OCI-LY7 (cell line): ENCODE data around the gene TSHZ2. TPM values are rescaled to one million over a fixed set of nuclear protein-coding genes. Genes with fewer than 3 reads are reported as not detected.

Source experiments
- BruUV-seq: library from RNA; stranded (reverse); fragments of 400-500 nt; replicated peaks from 2 replicates; lab custom pipeline; 2021; lab: Mats Ljungman, UMichigan
- CTCF ChIA-PET: fragments of 300-600 bp; sonication (Branson Sonifier 250); formaldehyde crosslinking; loops from one replicate; lab custom pipeline; 2022; ENCODE audit warnings: antibody characterized with exemption; ENCODE audit not compliant: unreplicated experiment; lab: Charles Lee
- POLR2A ChIA-PET: fragments of 300-600 bp; sonication (Branson Sonifier 250); formaldehyde crosslinking; loops from one replicate; lab custom pipeline; 2022; ENCODE audit warnings: antibody characterized with exemption; lab: Charles Lee
- DNase-seq: peaks from one replicate; pipeline ENCODE4 v3.0.0-alpha.2; 2015; ENCODE audit warnings: low spot score
- H2AFZ ChIP-seq: fragments of 200-600 bp; sonication (generic), shearing (Covaris generic); 2 replicates; pipeline ENCODE4 v1.6.1; 2014; ENCODE audit warnings: mild to moderate bottlenecking, antibody characterized with exemption, low read length, moderate library complexity
- H3K27ac ChIP-seq: fragments of 200-600 bp; sonication (generic); 2 replicates; pipeline ENCODE4 v1.5.1; 2014; ENCODE audit warnings: mixed run types, low read depth, mild to moderate bottlenecking, moderate library complexity, low read length, inconsistent platforms; ENCODE audit not compliant: poor library complexity, severe bottlenecking
- H3K36me3 ChIP-seq: fragments of 200-600 bp; sonication (generic); 2 replicates; pipeline ENCODE4 v1.6.1; 2014; ENCODE audit warnings: mild to moderate bottlenecking, antibody characterized with exemption, low read length, moderate library complexity, mixed read lengths; ENCODE audit not compliant: insufficient read depth
- H3K4me1 ChIP-seq: fragments of 200-600 bp; sonication (generic); 2 replicates; pipeline ENCODE4 v1.5.1; 2014; ENCODE audit warnings: mild to moderate bottlenecking, low read length; ENCODE audit not compliant: insufficient read depth, poor library complexity, severe bottlenecking
- H3K4me2 ChIP-seq: fragments of 200-600 bp; sonication (generic); 2 replicates; pipeline ENCODE4 v1.6.1; 2014; ENCODE audit warnings: mild to moderate bottlenecking, low read length
- H3K4me3 ChIP-seq: fragments of 200-600 bp; sonication (generic); 2 replicates; pipeline ENCODE4 v1.5.1; 2014; ENCODE audit warnings: mild to moderate bottlenecking, low read depth, low read length; ENCODE audit not compliant: poor library complexity, severe bottlenecking
- H3K79me2 ChIP-seq: fragments of 200-600 bp; sonication (generic); 2 replicates; pipeline ENCODE4 v1.6.1; 2016; ENCODE audit warnings: low read depth, mild to moderate bottlenecking, low read length, moderate library complexity, mixed read lengths; ENCODE audit not compliant: insufficient read depth
- H3K9me2 ChIP-seq: fragments of 200-600 bp; sonication (generic); 2 replicates; pipeline ENCODE4 v1.6.1; 2016; ENCODE audit warnings: mild to moderate bottlenecking, low read length, mixed read lengths; ENCODE audit not compliant: insufficient read depth
- H3K9me3 ChIP-seq: fragments of 200-600 bp; sonication (generic); 2 replicates; pipeline ENCODE4 v1.6.1; 2014; ENCODE audit warnings: mild to moderate bottlenecking, mixed run types, low read length, mixed read lengths
- H4K20me1 ChIP-seq: fragments of 200-600 bp; sonication (generic); 2 replicates; pipeline ENCODE4 v1.6.1; 2014; ENCODE audit warnings: mild to moderate bottlenecking, antibody characterized with exemption, low read length, moderate library complexity, mixed read lengths; ENCODE audit not compliant: insufficient read depth
- CTCF ChIP-seq: fragments of 200-600 bp; sonication (generic); conservative IDR thresholded peaks from 2 replicates; pipeline ENCODE4 v1.5.1; 2014; ENCODE audit warnings: mild to moderate bottlenecking, antibody characterized with exemption, low read length, moderate library complexity, mixed read lengths
- EZH2phosphoT487 ChIP-seq: fragments of 200-600 bp; sonication (generic); IDR thresholded peaks from 2 replicates; pipeline ENCODE4 v1.6.1; 2018; ENCODE audit warnings: low read depth, borderline replicate concordance, mild to moderate bottlenecking, mixed run types, antibody characterized with exemption, low read length, moderate library complexity, mixed read lengths
- intact Hi-C: fragments of 100-400 bp; cut with micrococcal nuclease; formaldehyde crosslinking; loops from one replicate; pipeline ENCODE4 v1.10.0; 2022; ENCODE audit not compliant: unreplicated experiment
- total RNA-seq, 2 experiments: library from RNA; depleted of rRNA in 1 of 2; stranded (reverse); fragments of >200 nt in 1 of 2; shearing (Covaris generic) in 1 of 2; gene quantifications; 2 replicates each; pipeline ENCODE4 v1.2.3, GENCODE V29; 2014 to 2022

Gene TSHZ2
- total RNA-seq, 2 experiments from 2014 or later, result not detected

GRCh38 chr20:53020376-53020775, 48.2 kb downstream of the TSHZ2 start:
- no peak overlapping the region for H3K4me3 ChIP-seq
- no peaks in the 10 kb centered on the region for H4K20me1 ChIP-seq
- CTCF ChIA-PET, result no interaction called here
- peaks cover 32% of the 10 kb centered on the region for H3K4me1 ChIP-seq
- DNase-seq, result no peak
- H3K4me2 ChIP-seq, result no peak overlapping the region
- TF ChIP-seq CTCF (no peak), EZH2phosphoT487 (no peak)
- intact Hi-C loops, result loop anchor here (5.0 kb wide), 1 partner anchor 197 kb away; no protein-coding TSS in a partner anchor
- POLR2A ChIA-PET, result interaction anchor here (0.5 to 0.7 kb wide), 2 partner anchors 62 to 230 kb away, joined by 3 to 5 read pairs; no protein-coding TSS in a partner anchor
- H3K9me3 ChIP-seq, result peaks cover 26% of the 10 kb centered on the region
- no peaks in the 10 kb centered on the region for H3K9me2 ChIP-seq
- BruUV-seq, result no TSS peak
- peaks cover under 1% of the 10 kb centered on the region; the same call in 1 of the 2 replicates for H3K36me3 ChIP-seq
- no peaks in the 10 kb centered on the region for H3K79me2 ChIP-seq
- peak overlapping the region; percentile 65; the same call in 1 of the 2 replicates for H2AFZ ChIP-seq
- no peak overlapping the region for H3K27ac ChIP-seq

- H3K36me3 ChIP-seq, result no peaks in the 10 kb centered on the region; the same call in 1 of the 2 replicates
- H3K9me3 ChIP-seq, result peaks cover 24% of the 10 kb centered on the region
- intact Hi-C loops, result loop anchor here (5.0 kb wide), 1 partner anchor 196 kb away; no protein-coding TSS in a partner anchor
- BruUV-seq, result no TSS peak
- H3K4me3 ChIP-seq, result no peak overlapping the region
- no peak overlapping the region for H3K4me2 ChIP-seq
- H3K9me2 ChIP-seq, result no peaks in the 10 kb centered on the region
- TF ChIP-seq CTCF (peak; percentile 52), EZH2phosphoT487 (no peak)
- DNase-seq, result peak; percentile 37
- H4K20me1 ChIP-seq, result no peaks in the 10 kb centered on the region
- H3K79me2 ChIP-seq, result no peaks in the 10 kb centered on the region
- no peak overlapping the region for H3K27ac ChIP-seq
- H3K4me1 ChIP-seq, result peaks cover 32% of the 10 kb centered on the region
- ChIA-PET CTCF (no interaction called here), POLR2A (interaction anchor here (0.7 kb wide), 1 partner anchor 230 kb away, joined by 3 read pairs; no protein-coding TSS in a partner anchor)
- H2AFZ ChIP-seq, result peak overlapping the region; percentile 65; the same call in 1 of the 2 replicates
These were observed 48.7 kb downstream of the TSHZ2 start for GRCh38 chr20:53020834-53021233.

GRCh38 chr20:53021934-53022333, 49.8 kb downstream of the TSHZ2 start:
- Histone ChIP-seq H3K4me3 (no peak overlapping the region), H4K20me1 (no peaks in the 10 kb centered on the region), H3K79me2 (no peaks in the 10 kb centered on the region), H2AFZ (peak overlapping the region; percentile 65), H3K27ac (no peak overlapping the region), H3K9me2 (no peaks in the 10 kb centered on the region), H3K4me2 (peak overlapping the region; percentile 8), H3K9me3 (peaks cover 15% of the 10 kb centered on the region; the same call in 1 of the 2 replicates), H3K36me3 (no peaks in the 10 kb centered on the region; the same call in 1 of the 2 replicates), H3K4me1 (peaks cover 32% of the 10 kb centered on the region)
- ChIA-PET CTCF (no interaction called here), POLR2A (interaction anchor here (0.7 to 1.1 kb wide), 3 partner anchors 11 to 34 kb away, joined by 3 to 4 read pairs (median 3); no protein-coding TSS in a partner anchor)
- DNase-seq, result no peak
- intact Hi-C loops, result loop anchor here (5.0 kb wide), 1 partner anchor 195 kb away; no protein-coding TSS in a partner anchor
- BruUV-seq, result no TSS peak
- TF ChIP-seq EZH2phosphoT487 (no peak), CTCF (no peak)
